Suprapubic skin (tissue), 4 donors: ENCODE measurements around the gene CCBE1. TPM values are rescaled to one million over a fixed set of nuclear protein-coding genes. Genes with fewer than 3 reads are reported as not detected.

ENCODE experiments used
- DNase-seq, 2 donors: peaks; one replicate each; pipeline ENCODE4 v3.0.0-alpha.2; 2019; ENCODE audit warnings: low spot score in 2 of 2
- H3K27ac ChIP-seq: fragments of 200-600 bp; sonication (generic); one replicate; pipeline ENCODE4 v1.5.1; 2019
- H3K27me3 ChIP-seq: fragments of 200-600 bp; sonication (generic); one replicate; pipeline ENCODE4 v1.5.1; 2019
- H3K36me3 ChIP-seq: fragments of 200-600 bp; sonication (generic); one replicate; pipeline ENCODE4 v1.5.1; 2019
- H3K4me1 ChIP-seq: fragments of 200-600 bp; sonication (generic); one replicate; pipeline ENCODE4 v1.5.1; 2019
- H3K4me3 ChIP-seq: fragments of 200-600 bp; sonication (generic); one replicate; pipeline ENCODE4 v1.5.1; 2019; ENCODE audit warnings: mild to moderate bottlenecking
- H3K9me3 ChIP-seq: fragments of 200-600 bp; sonication (generic); one replicate; pipeline ENCODE4 v1.5.1; 2019
- EP300 ChIP-seq: sonication (generic); formaldehyde crosslinking; IDR thresholded peaks from one replicate; pipeline ENCODE4 v1.6.1; 2017; ENCODE audit warnings: antibody characterized with exemption
- POLR2A ChIP-seq, 2 donors: fragments of 450-650 bp; IDR thresholded peaks; one replicate each; pipeline ENCODE4 v1.6.1; 2017; ENCODE audit warnings: antibody characterized with exemption in 2 of 2, mild to moderate bottlenecking in 2 of 2, moderate library complexity in 2 of 2
- POLR2AphosphoS5 ChIP-seq, 3 donors: sonication (generic); formaldehyde crosslinking; IDR thresholded peaks; one replicate each; pipeline ENCODE4 v1.6.1; 2017; ENCODE audit warnings: antibody characterized with exemption in 3 of 3
- WGBS: methylation state at CpG from one replicate; pipeline ENCODE4 v1.1.5; 2018; 5-methylcytosine and 5-hydroxymethylcytosine counted together
- total RNA-seq, 4 donors: library from RNA; depleted of rRNA; stranded (reverse); fragments of >200 nt; gene quantifications; one replicate each; pipeline ENCODE4 v1.1.0, GENCODE V29; 2016
- TF ChIP-seq, protein P1 (sequence below), 2 donors: fragments of 200-600 bp in 1 of 2; fragments of 450-650 bp in 1 of 2; sonication (generic) in 1 of 2; IDR thresholded peaks; one replicate each; pipeline ENCODE4 v1.5.1; 2016 to 2019; ENCODE audit warnings: antibody characterized with exemption in 2 of 2, mild to moderate bottlenecking in 1 of 2, moderate library complexity in 1 of 2

The CCBE1 gene
- total RNA-seq, 4 donors from 2014 or later, result 0.81 to 3.7 (median 1.7) TPM

DNA sequence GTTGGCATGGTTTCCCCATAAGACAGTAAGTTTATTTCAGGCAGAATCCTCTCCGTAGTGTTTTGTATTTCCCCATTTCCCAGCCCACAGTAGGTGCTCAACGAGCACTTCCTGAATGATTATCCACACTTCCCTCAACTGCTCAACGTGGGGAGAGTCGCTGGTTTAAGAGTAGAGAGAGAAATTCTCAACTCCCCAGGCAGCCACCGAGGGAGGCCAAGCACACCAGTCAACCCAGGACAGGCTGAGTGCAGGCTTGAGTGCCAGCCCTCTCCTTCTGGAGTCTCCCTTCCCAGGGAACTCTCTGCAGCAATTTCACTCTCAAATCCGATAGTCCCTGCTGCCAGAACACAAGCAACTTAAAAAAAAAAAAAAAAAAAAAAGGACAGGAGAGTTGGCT, 246.2 kb downstream of the CCBE1 start:
- Histone ChIP-seq H3K9me3 (no peaks in the 10 kb centered on the region), H3K27me3 (no peaks in the 10 kb centered on the region), H3K27ac (no peak overlapping the region), H3K36me3 (no peaks in the 10 kb centered on the region), H3K4me1 (no peaks in the 10 kb centered on the region), H3K4me3 (no peak overlapping the region)
- DNase-seq, result no peak
- WGBS, result 77% methylated on average over 5 of the region's 6 CpGs
- no peak for TF ChIP-seq POLR2A (IDR thresholded peaks at IDR 0.05)
- TF ChIP-seq POLR2AphosphoS5 (IDR thresholded peaks at IDR 0.05), result no peak
- TF ChIP-seq, protein P1, sequence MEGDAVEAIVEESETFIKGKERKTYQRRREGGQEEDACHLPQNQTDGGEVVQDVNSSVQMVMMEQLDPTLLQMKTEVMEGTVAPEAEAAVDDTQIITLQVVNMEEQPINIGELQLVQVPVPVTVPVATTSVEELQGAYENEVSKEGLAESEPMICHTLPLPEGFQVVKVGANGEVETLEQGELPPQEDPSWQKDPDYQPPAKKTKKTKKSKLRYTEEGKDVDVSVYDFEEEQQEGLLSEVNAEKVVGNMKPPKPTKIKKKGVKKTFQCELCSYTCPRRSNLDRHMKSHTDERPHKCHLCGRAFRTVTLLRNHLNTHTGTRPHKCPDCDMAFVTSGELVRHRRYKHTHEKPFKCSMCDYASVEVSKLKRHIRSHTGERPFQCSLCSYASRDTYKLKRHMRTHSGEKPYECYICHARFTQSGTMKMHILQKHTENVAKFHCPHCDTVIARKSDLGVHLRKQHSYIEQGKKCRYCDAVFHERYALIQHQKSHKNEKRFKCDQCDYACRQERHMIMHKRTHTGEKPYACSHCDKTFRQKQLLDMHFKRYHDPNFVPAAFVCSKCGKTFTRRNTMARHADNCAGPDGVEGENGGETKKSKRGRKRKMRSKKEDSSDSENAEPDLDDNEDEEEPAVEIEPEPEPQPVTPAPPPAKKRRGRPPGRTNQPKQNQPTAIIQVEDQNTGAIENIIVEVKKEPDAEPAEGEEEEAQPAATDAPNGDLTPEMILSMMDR (IDR thresholded peaks at IDR 0.05), result no peak
- TF ChIP-seq EP300, result no peak

DNA sequence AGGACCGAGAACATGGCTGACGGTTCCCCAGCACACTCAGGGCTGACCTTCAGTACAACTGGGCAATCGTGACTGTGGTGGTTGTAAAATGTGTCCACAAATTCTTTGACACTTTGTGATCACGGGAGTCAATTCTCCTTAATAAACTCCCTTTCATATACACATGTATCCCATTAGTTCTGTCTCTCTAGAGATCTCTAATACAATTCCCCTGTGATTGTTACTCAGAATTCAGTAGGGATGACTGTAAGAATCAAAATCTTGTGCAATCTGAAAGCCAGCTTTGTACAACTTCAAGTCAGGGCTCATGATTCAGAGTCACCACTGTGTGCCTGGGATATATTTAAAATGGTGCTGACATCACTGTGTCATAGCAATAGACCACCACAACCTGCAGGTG, 248.7 kb downstream of the CCBE1 start:
- no peak for DNase-seq
- 78% methylated on average over 4 of the region's 4 CpGs for WGBS
- Histone ChIP-seq H3K27me3 (no peaks in the 10 kb centered on the region), H3K4me1 (no peaks in the 10 kb centered on the region), H3K4me3 (no peak overlapping the region), H3K9me3 (no peaks in the 10 kb centered on the region), H3K36me3 (no peaks in the 10 kb centered on the region), H3K27ac (no peak overlapping the region)
- TF ChIP-seq POLR2A (IDR thresholded peaks at IDR 0.05) (no peak), POLR2AphosphoS5 (IDR thresholded peaks at IDR 0.05) (no peak), EP300 (no peak)
- TF ChIP-seq, protein P1 (IDR thresholded peaks at IDR 0.05), result no peak

DNA sequence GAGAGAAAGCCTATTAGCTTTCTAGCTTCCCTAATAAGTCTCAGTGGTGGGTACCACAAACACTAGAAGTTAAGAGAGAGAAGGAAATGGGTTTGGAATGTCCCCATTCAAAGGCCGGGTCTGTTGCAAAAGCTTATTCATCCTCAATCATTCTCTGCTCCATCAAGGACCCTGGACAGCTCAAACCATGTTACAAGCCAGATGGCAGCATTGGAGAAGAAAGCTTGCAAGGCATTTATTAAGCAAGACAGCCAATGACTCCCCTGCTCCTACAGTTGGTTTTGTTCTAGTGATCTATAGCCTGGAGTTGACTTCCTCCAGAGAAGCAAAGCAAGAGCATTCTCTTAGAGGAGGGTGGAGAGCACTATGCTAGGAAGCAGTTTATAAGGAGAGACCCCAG, 251.2 kb downstream of the CCBE1 start:
- Histone ChIP-seq H3K36me3 (no peaks in the 10 kb centered on the region), H3K9me3 (no peaks in the 10 kb centered on the region), H3K4me1 (no peaks in the 10 kb centered on the region), H3K4me3 (no peak overlapping the region), H3K27me3 (no peaks in the 10 kb centered on the region), H3K27ac (no peak overlapping the region)
- DNase-seq, result no peak
- 10% methylated on average over 1 of the region's 1 CpG for WGBS
- no peak for TF ChIP-seq POLR2AphosphoS5 (IDR thresholded peaks at IDR 0.05)
- TF ChIP-seq POLR2A (IDR thresholded peaks at IDR 0.05), result no peak
- TF ChIP-seq, protein P1 (IDR thresholded peaks at IDR 0.05), result no peak
- no peak for TF ChIP-seq EP300

DNA sequence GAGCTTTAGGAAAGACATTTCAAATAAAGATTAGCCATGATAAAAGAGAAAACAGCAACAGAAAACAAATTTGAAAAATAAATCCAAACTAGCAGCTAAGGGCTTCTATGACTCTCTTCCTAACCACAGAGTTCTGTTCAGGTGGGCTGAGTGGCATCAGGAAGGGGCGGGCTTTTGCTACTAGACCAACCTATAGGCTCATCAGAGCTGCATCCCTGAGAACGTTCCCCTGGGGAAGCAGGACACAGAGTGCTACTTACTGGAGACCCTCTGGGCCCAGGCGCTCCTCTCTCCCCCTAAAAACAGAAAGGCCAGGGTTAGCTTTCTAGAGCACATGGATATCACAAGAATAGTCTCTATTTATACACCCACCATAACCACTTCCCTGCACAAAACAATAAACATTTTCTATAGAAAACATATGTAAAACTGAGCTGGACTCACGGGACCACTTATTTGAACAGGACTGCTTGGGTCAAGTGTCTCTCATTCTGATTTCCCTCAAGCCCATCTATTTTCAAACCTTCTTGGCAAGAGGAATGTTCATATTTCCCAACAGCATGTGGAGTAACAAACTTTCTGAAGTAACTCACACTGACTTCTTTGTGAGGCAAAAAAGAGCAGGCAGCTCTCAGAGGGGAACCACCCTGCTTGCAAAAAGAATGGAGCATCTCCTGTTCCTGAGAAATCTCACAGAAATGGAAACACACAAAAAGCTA, 259.2 kb downstream of the CCBE1 start:
- H3K9me3 ChIP-seq, result no peaks in the 10 kb centered on the region
- no peaks in the 10 kb centered on the region for H3K4me1 ChIP-seq
- no peaks in the 10 kb centered on the region for H3K36me3 ChIP-seq
- H3K4me3 ChIP-seq, result no peak overlapping the region
- no peaks in the 10 kb centered on the region for H3K27me3 ChIP-seq
- no peak for DNase-seq
- 76% methylated on average over 4 of the region's 4 CpGs for WGBS
- H3K27ac ChIP-seq, result no peak overlapping the region
- TF ChIP-seq, protein P1 (IDR thresholded peaks at IDR 0.05), result no peak
- TF ChIP-seq EP300 (no peak), POLR2AphosphoS5 (IDR thresholded peaks at IDR 0.05) (no peak), POLR2A (IDR thresholded peaks at IDR 0.05) (no peak)

DNA sequence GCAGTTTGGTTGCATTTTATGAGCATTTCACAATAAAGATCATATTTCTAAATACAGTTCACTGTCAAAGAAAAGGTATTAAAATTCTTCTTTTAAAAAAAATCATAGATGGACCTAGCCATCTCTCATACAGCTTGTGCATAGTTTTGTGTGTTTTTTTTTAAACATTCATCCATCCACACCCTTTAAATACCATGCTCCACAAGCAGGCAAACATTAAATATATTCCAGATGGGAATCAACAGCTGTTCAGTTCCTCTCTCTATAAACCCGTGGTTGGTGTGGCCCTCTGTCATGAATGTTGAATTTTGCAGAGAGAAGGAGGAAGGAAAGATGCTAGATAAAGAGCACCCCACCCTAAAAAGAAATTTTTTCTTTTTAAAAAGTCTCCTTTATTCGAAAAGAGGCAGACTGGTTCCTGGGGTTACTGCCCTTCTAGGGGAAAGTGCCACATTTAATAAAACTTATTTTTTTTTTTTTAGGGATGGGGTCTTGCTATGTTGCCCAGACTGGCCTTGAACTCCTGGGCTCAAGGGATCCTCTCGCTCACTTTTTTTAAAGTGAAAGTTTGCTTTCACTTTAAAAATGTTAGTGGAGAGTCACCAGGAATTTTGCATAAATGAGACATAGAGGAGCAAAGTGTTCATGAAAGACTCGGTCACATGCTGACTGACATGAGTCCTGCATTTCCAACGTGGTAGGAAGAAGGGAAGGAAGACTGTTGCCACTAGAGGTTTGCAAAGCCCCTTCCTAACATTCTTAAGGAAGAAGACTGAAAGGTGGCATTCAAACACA, 264.2 kb downstream of the CCBE1 start:
- 51% methylated on average over 5 of the region's 5 CpGs for whole genome bisulfite sequencing
- no peak for TF ChIP-seq POLR2A (IDR thresholded peaks at IDR 0.05)
- TF ChIP-seq, protein P1 (IDR thresholded peaks at IDR 0.05), result no peak
- no peak for TF ChIP-seq EP300
- no peak for TF ChIP-seq POLR2AphosphoS5 (IDR thresholded peaks at IDR 0.05)
- Histone ChIP-seq H3K27ac (no peak overlapping the region), H3K27me3 (no peaks in the 10 kb centered on the region), H3K9me3 (no peaks in the 10 kb centered on the region), H3K4me3 (no peak overlapping the region), H3K36me3 (no peaks in the 10 kb centered on the region), H3K4me1 (no peaks in the 10 kb centered on the region)
- DNase-seq, result no peak
